Fibroblast of villous mesenchyme (primary cell): ENCODE results near the gene GRM3. TPM values are rescaled to one million over a fixed set of nuclear protein-coding genes. Genes with fewer than 3 reads are reported as not detected.

Source experiments
- DNase-seq: peaks from one replicate; pipeline ENCODE4 v3.0.0-alpha.2; 2010; ENCODE audit warnings: low read depth
- H3K4me3 ChIP-seq: 2 replicates; pipeline ENCODE4 v1.5.1; 2011; ENCODE audit warnings: low read depth, mild to moderate bottlenecking, low read length
- CTCF ChIP-seq: IDR thresholded peaks from 2 replicates; pipeline ENCODE4 v1.5.1; 2012; ENCODE audit warnings: low read depth, mild to moderate bottlenecking, low read length; ENCODE audit not compliant: insufficient read depth
- total RNA-seq: library from RNA; depleted of rRNA; stranded (reverse); fragments of >200 nt; gene quantifications from 2 replicates; pipeline ENCODE4 v1.2.3, GENCODE V29; 2012

GRM3 gene
- total RNA-seq, 1 donor = not detected

GRCh38 chr7:86833360-86833759, 189.7 kb downstream of the GRM3 start:
- no peak for TF ChIP-seq CTCF
- DNase-seq = no peak

DNA sequence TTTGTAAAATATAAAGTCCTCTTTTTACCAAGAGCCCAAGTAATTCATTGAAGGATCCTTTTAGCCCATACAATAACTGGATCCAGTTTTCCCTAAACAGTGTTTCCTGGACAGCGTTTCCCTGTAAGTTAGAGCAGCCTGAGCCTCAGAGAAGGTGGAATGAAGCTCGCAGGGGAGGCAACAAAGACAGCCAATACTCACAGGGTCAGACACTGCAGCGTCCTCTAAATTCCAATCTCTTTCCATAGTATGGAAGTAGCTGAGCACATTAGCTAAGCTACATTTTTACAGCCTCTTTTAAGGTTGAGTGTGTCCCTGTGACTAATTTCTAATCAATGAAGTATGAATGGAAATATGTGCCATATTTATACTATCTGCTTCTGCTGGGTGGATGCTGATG, 193.5 kb downstream of the GRM3 start:
- H3K4me3 ChIP-seq = no peak overlapping the region
- TF ChIP-seq CTCF = no peak
- no peak for DNase-seq

More at GRCh38 chr7:86833360-86833759, 189.7 kb downstream of the GRM3 start:
- H3K4me3 ChIP-seq = no peak overlapping the region

DNA sequence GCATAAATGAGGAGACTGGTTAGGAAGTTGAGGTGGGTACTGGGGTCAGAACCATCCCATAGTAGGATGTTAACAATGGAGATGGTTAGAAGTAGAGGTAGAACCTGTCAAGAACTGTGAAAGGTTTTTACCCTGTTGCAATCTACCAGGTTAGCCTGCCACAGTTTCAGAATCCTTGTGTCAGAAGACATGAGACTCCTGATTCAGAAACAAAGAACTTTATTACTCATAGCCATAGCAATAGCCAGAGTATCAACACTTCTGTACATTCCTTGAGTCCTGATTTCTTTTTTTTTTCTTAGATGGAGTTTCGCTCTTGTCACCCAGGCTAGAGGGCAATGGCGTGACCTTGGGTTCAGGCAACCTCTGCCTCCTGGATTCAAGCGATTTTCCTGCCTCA, 200.9 kb downstream of the GRM3 start:
- DNase-seq = no peak
- H3K4me3 ChIP-seq = no peak overlapping the region
- TF ChIP-seq CTCF = no peak

DNA sequence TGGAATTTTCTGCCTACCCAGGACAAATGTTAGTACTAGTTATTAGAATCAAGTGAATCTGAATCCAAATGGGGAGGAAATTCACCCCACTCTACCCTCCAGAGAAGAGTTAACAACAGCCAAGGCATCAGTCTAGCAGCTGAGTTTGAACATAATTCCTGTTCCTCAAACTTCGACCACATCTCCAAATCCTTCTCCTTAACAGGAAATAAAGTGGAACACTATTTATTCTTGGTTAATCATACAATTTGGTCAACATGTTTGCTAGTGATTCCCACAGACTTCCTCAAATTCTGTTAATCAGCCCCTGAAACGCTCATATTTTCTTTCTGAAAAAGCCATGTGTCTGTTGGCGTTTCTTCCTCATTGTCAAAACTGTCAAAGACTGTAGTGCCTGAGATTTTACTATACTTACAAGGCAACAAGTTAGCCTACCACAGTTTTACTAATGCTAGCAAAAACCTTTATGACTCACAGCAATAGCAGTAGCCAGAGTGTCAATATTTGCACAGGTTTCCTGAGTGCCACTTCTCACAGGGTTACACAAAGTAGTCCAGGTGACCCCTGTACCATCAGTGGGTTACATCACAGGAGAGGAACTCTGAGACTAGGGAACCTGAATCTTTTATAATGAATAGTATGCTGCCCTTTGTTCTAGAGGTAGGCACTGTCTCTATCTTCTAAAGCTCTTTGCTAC, 202.9 kb downstream of the GRM3 start:
- no peak overlapping the region for H3K4me3 ChIP-seq
- no peak for DNase-seq
- no peak for TF ChIP-seq CTCF

GRCh38 chr7:86848226-86848625, 204.5 kb downstream of the GRM3 start:
- no peak for DNase-seq
- no peak overlapping the region for H3K4me3 ChIP-seq
- TF ChIP-seq CTCF = no peak

- no peak overlapping the region for H3K4me3 ChIP-seq
- TF ChIP-seq CTCF = no peak
- no peak for DNase-seq
Measured at GRCh38 chr7:86851566-86851965, 207.9 kb downstream of the GRM3 start.

DNA sequence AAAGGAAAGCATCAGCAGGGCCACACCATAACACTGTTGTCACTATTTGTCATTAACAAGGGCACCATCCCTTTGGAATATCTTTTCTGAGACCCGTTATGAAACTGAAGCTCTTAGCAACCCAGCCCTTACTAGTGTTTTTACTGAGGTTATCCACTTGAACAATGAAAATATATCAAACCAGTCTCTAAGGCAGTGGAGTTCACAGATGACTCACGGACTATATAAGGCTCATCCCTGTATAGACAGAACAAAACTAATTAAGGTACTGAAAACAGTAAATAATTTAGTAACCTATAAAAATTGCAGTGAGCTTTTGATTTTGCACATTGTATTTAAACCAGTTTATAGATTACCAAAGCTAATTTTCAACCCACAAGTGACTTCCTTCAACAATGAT, 219.7 kb downstream of the GRM3 start:
- H3K4me3 ChIP-seq = no peak overlapping the region
- no peak for TF ChIP-seq CTCF
- no peak for DNase-seq
